NK-92 (cell line): ENCODE results near the gene NKAIN2.

Experiments
- DNase-seq: peaks from one replicate; lab custom pipeline; 2025; ENCODE audit not compliant: unreplicated experiment; lab: John Stamatoyannopoulos, UW

The NKAIN2 gene

DNA sequence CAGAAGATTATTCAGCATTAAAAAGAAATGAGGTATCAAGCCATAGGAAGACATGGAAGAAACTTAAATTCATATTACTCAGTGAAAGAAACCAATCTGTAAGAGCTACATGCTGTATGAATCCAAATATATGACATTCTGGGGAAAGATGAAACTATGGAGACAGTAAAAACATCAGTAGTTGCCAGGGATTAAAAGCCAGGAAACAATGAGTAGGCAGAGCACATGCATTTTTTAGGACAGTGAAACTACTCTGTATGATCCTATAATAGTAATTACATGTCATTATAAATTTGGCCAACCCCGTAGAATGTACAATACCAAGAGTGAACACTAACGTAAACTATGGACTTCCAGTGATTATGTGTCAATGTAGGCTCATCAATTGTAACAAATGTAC is 1065.8 kb downstream of the NKAIN2 start:
- no peak for DNase-seq

DNA sequence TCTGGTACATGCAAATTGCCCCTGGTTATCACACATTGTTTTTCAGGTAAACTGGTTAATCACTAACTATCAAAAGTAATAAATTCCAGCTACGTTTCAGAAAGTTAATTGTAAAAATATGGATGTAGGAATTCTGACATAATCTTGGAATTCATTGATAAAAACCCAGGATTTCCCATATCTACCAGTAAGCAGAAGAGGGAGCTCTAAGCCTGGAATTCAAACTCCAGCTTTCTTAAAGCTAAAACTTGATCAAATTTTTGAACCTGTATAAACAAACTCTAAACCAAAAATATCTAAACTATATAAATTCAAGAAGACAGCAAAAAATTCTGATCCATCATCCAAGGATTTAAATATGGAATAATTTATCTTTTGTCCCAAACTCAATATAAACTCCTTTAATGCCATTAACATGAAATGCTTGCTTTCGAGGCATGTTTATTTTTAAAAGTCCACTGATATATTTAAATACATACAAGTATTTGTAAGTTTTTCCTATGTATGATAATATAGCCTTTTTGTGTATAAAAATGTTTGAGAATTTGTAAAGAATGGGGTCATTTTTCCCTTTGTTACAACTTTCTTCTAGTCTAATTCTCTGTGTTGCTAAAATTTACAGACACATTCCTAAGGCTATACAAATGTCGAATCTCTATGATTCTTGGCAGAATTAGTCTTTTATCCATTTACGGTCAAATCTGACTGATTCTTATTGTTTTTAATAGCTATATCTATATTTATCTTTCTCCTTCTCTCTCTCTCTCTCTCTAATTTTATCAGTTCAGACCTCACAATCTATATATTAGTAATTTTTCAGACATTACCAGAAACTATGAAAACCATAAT is 1067.2 kb downstream of the NKAIN2 start:
- DNase-seq = no peak

DNA sequence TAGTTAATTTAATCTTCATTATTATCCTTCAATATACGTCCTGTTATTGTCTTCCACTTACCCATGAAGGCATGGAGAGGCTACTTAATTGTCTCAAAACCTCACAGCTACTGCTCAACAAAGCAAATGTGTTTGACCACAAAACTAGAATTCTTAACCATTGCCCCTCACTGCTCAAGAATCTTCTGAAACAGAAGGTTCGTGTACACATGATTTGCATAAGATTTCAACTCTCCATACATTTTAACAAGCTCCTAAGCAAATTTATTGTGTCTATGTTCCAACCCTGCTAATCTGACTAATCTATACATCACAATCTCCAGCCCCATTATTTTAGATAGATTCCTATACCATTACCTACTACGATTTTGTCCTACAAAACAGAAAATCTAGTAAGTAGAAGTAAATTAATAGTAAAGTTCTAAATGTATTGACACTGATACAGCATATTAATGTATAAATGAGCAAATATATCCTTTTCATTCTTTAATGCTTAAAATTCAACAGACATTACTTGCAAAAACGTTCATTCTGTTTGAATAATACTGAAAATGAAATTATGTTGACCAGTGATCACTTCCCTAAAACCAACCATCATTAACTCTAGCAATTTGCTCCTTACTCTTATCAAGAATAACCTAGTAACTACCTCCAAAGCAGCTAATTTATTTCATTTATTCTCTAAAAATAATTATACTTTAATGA is 1068.8 kb downstream of the NKAIN2 start:
- DNase-seq = no peak

DNA sequence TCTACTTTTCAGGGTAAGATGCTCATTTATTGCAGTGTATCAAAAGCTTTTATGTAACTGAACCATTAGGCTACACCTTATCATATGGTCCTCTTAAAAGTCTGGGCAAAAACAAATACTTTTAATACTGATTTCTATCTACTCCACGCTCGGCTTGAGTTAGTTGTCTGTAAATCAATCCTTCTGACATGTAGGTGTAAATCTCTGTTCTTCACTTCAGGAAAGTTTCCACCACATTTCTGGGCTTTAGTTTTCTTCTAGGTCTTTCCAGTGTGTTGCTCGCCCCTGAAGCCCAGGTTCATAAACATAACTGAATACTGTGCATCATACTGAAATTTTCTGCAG is 1069.4 kb downstream of the NKAIN2 start:
- no peak for DNase-seq
